GM18909 (cell line): ENCODE measurements around the gene IRX3.

ENCODE experiments used
- ATAC-seq: cut with Tn5 transposase; IDR thresholded peaks from one replicate; pipeline ENCODE4 v1.9.1; 2021; ENCODE audit warnings: mild to moderate bottlenecking; ENCODE audit not compliant: unreplicated experiment, poor library complexity

The IRX3 gene

DNA sequence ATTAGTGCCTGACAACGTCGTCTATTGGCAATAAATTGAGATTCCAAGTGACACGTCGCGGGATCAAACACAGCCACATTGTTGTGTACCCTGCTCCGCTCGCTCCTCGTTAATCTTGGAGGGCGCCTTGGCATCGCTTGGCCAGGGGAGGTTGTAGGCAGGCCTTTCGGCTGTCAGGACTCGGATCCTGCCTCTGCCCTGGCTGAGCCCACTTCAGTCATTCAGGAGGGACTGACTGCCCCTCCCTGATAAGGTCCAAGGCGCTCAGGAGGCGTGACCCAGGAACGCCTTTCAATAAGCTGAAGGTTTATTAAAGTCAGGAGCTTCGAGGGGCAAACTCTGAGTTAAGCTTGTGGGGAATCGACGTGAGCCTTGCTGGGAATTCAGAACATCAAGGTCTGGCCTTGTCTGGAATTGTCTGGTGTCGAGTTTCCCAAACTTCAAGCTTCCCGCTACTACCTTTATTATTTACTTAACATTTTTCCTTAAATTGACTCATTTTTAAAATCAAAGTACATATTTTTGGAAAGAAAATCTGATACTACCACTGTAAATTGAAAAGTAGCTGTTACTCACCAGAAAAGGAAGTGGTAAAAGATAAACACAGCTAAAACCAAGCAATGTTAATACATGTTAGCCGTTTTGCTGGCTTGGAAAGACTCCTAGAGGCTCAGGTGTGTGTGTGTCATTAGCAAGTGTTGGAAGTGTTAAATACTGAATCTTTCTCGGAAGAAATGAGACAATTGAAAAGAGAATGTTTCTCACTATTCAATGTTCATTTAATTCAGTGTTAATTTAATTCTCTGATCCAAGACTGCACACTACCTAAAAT, 5.3 kb upstream of the IRX3 start:
- no peak for ATAC-seq

DNA sequence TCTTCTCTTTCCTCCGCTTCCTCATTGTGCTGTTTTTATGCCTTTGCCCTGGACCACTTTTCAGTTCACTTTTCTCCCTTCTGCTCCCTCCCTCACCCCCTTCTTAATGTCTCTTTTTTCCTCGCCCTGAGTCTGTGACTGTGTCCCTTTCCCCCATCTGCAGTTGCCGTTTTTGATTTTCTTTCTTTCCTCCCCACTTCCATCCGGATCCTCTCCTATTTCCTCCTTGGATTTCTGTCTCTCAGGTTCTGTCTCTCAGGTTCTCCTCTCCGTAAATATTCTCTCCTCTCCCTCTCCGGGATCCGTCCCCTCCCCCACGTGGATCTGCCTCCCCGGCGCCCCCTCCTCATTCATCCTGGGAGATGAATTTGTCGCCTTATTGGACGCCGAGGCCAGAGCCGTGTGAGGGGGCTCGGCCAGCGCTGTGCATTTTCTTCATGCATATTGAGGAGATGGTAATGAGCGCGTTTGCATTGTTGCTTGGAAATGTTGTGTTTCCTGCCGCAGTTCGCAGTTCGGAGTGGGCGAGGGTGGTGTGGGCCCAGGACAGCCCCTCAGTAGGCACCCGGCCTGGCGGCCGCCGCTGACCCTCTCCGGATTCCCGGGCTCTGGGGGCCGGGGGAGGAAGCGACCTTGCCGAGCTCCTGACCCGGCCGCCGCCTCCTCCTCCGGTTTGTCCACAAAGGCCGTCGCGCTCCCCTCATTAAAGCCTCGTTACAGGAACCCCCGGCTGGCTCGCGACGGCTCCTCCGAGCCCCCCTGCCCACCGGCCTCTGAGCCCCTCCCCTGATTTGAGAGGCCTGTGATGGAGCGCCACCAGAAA, 4.5 kb upstream of the IRX3 start:
- no peak for ATAC-seq

DNA sequence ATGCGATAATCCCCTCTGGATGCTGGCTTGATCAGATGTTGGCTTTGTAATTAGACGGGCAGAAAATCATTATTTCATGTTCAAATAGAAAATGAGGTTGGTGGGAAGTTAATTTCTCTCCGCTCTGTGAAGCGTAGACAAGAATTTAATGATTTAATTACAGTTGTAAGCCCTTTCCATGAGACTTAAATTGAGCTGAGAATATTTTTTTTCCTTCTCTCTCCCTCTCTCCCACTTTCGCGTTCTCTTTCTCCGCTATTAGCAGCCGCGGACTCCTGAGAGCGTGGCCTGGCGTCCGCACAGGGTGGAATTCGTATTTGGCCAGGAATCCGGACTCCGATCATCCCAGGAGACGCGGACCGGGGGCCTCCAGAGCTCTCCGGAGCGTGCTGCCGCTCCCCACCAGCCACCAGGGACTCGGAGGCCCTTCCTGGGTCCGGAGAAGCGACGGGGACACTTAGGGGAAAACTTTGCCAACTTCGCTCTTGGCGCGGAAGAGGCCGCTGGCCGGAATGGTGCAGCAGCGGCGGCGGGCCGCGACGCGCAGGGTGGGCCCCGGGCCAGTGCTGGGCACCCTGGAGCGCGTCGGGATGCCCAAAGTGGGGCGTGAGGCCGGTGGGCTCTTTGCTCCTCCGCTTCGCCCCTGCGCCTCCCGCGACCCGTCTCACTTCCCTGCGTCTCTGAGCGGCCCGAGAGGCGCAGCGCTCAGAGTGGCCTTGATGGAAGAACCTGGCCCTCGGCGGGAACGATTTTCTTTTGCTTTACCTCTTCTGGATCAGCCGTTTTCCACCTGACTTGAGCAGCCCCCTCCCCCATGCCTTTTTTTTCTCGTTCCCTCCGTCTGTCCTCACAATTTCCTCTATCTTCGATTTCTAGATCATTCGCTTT, 3.6 kb upstream of the IRX3 start:
- no peak for ATAC-seq

DNA sequence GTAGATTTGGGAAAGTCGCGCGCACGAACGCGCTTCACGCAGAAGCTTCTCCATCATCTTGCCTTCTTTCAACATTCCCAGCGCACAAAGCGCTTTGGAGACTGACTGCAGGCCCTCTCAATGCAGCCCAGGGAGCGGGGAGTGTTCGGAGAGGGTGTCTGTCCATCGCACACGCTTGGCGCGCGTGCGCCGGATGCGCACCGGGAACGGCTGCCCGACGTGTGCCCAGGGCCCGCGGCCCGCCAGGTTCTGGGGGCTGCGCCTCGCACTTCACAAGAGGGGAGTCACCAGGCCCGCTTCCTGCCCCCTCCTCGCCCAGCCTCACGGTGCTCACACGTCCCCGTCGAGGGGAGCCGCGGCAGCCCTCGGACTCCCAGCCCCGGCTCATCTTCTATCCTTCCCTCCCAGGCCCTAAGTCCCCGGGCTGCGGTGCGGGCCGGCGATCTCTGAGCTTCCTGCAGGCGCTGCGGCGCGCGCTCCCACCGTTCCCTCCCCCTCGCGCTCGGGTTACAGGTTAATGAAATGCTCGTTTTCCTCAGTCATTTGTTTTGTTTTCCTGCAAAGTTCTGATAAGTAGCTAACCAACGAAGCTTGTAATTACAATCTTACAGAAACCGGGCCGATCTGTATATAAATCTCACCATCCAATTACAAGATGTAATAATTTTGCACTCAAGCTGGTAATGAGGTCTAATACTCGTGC, 2.8 kb upstream of the IRX3 start:
- ATAC-seq = no peak

DNA sequence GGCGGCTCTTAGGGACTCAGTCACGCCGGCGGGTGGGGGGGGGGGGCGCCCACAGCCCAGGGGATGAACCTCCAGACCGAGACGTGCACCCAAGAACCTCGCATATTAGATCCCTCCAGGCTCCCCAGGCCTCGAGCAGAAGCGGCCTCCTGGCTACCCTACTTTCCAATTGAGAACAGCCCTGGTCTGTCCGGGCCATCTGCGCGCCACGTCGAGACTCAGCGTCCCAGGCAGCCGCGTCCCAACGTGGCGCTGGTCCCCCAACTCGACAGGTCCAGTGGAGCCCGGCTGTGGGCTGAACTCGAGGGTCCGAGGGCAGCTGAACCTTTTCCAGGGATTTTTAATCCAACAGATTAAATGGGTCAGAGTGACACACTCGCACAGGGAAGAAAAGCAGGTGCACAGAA, 2.3 kb upstream of the IRX3 start:
- ATAC-seq = no peak

DNA sequence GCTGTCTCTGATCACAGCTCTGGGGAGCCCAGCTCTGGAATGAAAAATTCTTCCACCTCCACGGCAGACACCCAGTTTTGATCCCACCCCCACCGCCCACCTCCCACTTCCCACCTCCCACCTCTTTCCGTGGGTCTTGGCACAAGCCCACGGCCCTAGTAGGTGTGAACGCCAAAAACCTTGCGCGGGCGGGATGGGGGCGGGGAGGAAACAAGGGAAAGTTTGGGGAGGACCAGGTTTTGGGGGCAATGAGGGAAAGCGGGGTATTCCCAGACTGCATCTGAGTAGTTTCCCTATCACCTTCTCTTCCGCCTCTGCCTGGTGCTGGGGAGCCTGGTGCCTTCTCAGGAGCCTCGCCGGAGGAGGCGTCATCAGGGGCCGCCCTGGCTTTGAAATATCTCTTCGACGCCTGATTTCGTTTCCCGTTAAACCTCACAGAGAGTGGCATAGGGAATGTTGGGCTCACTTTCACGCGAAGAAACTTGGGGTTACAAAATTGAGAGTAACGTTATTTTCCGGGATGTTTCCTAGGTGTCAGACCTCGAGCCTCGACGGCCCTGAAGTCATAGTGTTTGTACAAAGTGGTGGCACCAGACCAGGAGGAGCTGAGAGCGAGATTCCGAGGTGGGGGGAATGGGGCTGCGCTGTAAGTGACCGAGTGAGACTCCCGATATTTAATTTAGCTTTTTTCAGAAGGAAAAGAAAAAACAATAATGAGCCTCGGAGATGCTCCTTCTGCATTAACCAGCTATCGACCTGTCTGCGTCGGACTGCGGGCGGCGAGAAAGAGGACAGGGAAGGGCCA, 1.6 kb upstream of the IRX3 start:
- no peak for ATAC-seq

DNA sequence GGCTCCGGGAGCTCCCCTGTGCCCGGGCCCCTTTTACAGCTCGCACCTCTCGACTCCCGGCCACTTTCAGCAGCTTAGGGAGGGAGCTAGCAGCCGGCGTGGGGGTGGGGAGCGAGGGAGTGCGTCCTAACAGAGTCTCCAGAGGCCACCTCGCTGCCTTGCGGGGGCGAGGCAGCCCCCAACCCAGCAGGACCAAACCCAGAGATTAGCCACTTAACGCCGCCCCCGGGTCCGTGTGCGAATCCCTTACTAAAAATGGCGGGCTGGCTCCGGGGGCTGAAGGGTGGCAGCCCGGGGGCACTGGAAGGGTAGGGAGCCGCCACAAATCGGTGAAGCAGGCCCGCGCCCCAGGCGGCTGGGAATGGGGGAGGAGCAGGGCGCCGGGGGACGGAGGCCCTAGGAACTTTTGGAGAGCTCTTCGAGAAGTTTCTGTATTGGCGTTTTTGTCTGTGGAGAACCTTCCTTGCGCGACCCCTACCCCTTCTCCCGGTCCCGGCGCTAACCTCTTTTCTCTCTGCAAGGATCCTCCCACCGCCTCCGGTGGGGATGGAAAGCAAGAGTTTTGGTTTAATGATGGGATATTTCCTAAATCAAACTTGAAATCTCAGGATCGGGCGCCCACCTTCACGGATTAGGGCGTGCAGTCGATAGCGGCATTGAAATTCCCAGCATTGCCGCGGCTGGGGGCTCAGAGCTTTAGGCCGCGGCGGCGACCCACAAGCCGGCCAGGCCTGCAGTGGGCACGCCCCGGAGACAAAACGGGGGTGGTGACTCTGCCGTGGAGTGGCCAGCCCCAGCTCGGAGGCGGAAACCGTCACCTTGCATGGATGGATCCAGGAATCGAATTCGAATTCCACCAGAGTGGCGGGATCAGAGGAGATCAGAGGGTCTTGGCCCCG, 793 bp upstream of the IRX3 start:
- no peak for ATAC-seq

DNA sequence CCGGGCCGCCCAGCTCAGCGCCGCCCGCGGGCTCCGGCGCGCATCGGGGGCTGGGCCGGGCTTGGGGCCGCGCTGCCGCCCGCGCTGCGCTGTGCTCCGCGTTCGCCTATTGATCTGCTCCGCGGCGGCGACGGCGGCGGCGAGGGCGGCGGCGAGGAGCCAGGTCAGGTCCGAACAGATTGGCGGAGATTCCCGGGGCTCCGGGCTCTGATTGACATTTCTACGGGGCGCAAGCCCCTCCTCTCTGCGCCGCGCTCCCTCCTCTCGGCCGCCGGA, 559 bp downstream of the IRX3 start:
- no peak for ATAC-seq

DNA sequence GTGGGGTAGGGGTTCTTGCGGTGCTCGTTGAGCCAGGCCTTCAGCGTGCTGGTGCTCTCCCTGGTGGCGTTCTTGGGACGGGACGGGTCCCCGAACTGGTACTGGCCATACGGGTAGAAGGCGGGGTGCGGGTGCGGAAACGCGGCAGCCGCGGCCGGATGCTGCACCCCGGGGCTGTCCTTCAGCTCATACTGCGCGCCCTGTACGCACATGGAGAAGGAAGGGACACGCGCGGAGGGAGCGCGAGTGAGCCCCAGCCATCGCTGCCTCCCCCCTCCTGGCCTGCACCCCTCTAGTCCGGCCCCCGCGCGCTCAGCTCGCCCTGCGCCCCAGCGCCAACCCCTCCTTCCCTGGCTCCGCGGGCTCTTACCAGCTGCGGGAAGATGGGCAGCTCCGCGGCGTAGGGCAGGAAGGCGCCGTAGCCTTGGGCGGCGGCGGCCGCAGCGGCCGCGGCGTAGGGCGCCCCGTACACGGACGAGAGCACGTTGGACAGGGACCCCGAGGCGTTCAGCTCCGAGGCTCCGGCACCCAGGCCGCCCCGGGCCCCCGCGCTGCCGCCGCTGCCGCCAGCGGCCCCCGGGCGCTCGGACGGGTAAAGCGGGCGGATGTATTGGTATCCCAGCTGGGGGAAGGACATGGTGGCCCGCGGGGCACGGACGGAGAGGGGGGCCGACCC, 1.0 kb downstream of the IRX3 start:
- ATAC-seq = no peak

DNA sequence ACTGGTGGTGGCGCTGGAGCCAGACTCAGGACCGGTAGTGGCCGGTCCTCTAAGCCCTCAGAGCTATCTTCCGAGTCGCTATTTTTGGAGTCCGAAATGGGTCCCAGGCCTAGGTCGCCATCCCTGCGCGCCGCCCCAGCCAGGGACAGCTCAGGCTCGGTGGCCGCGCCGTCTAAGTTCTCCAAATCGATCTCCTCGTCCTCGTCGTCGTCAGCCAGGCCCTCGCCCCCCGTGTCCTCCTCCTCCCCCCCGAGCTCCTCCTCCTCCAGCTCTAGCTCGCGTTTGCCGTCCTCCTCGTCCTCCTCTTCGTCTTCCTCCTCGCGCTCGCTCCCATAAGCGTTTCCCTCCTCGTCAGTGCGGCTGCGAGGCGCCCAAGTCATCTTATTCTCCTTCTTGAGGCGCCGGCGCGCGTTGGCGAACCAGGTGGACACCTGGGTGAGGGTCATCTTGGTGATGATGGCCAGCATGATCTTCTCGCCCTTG, 1.6 kb downstream of the IRX3 start:
- no peak for ATAC-seq

DNA sequence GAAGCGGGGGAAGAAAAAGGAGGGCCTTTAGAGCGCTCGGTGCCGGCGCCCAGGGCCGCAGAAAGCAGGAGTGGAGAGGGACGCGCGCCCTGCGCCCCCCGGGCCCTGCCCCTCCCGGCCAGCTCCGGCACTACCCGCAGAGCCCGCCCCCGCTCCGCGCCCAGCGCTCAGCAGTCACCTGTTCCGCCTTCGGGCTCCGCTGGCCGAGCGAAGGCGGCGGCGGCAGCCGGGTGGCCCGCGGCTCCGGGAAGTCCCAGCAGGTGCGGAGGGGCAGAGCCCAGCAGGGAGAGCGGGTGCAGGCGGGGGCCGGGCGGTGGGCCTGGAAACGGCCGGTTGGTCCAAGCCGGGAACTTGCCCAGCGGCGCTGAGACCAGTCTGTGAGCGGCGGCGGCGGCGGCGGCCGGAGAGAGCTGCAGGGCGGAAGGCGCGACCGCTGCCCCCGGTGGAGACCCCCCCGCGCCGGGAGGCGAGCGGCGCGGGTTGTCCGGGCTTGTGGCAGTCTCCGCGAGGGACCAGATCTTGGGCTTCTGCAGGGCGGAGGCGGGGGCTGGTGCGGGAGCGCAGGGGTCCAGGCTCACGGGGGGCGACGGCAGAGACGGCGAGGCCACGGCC, 2.2 kb downstream of the IRX3 start:
- no peak for ATAC-seq

DNA sequence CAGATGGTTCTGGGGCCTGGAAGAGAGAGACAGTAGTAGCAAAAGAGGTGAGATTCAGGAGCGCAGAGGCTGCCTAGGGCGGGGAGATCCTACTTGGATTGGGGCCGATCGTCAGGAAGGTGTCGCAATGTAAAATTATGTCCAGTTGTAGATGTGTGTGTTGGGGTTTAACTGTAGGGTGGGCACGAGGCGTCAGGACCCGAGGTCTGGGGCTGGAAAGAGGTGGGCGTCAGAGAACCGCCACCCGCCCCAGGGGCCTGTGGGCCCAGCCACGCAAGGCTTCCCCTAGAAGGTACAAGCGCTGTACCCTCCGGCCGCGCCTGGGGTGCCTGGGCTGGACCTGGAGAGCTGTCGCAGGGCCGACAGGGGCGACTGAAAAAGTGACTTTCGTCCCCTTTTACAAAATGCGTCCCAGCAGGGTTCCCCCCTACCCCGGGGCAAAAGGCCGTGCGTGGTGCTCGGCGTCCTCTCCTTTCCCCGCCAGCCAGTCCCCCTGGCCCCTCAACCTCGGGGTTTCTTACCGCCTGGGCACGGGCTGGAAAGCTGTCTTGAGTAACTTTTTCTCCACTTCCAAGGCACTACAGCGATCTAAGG, 2.8 kb downstream of the IRX3 start:
- ATAC-seq = no peak

DNA sequence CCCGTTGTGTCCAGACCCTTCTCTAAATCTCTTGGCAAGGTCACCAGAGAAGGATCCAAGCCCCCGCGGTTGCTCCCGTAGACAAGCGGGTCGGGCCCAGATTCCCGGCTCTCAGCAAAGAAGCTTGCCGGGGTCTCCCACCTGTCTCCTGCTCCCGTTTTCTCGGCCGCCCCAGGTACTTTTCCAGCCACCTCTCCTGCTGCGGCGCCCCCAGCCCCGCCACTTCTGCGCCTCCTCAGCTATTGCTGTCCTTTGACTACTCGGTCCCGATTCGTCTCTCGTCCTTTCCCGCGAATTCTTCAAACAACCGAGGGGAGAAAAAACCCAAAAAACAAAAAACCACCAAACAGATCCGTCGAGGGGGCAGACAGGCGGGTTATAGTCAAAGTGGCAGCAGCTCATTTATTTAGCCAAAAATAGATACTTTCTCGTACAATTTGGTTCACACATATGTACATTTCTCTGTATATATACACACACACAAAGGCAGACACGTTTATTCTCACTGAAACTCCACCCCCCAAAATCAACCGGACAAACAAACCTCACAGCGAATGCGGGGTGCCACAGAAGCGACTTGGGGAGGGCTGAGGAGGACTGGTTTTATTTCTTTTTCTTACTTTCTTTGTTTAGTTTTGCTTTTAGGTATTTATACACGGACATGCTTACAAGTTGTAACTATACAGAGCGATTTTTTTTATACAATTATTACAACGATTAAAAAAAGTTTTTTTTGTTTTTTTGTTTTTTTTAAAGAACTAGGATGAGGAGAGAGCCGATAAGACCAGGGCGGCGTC, 3.5 kb downstream of the IRX3 start:
- ATAC-seq = no peak

DNA sequence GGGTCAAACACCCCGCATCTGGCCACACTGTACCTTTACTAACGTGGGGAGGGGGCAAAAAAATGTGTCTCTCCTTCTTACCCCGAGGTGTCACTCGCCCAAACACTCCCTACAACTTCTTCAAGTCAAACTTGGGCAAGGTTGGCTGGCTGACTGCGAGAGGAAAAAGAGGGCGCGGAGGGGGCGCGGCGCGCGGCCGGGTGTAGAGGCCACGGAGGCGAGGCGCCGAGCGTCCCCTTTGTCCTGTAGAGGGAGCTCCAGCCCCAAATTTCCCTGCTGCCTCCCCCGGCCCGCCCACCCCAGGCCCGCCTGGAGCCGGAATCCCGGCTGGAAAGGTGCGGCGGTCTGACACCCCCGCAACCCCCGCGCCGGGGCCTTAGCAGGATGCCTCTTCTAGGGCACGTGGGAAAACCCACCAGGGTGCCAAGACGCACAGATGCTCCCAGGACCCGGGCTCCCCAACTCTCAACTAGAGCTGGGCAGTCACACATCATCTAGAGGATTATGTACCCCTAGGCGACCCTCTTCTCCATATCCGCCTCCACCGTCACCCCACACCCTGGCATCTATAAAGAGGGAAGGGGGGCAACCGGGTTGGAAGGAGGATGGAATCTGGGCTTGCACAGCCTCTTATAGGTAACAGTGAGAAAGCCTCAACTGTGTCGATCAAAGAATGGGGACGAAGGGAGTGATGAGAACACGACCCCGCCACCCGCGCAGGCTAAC, 4.2 kb downstream of the IRX3 start:
- no peak for ATAC-seq

DNA sequence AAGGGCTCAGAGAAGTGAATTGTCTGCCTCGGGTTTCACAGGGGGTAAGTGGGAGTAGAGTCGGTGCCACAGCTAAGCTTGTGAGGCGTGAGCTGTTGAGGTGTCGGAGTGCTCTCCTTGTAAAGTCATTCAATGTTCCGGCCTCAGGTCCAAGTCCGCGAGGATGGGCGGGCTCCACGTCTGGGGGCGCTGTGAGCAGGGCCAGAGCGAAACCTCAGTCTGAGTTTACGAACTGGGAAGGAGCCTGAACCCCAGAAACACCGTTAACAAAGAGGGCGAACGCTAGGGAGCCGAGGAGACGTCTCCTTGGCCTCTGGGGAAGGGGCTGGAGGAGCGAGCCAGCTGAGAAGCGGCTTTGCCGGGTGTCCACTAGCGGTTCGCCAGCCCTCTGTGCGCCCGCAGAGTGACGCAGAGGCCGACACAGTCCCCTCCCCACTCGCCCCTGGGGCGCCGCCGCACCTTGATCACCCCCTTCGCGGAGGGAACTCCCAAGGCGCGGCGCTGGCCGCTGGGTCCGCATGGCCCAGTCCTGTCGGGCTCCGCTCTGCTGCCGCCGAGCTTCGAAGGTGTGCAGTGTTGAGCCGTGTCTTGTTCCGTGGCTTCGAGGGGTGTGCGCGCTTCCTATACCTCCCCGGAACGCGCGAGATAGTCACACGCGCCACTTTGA, 4.9 kb downstream of the IRX3 start:
- no peak for ATAC-seq
